Liver (tissue), 3 donors: ENCODE data around the gene RB1.

Experiments
- FOXA1 ChIP-seq: IDR thresholded peaks from 2 replicates; pipeline ENCODE4 v1.6.1; 2016; ENCODE audit warnings: antibody characterized with exemption
- GABPA ChIP-seq, 2 donors: IDR thresholded peaks in 1 of 2; conservative IDR thresholded peaks in 1 of 2; 2 replicates each; pipeline ENCODE4 v1.6.1; 2016; ENCODE audit warnings: antibody characterized with exemption in 2 of 2, mild to moderate bottlenecking in 1 of 2, moderate library complexity in 1 of 2
- JUND ChIP-seq, 2 donors: IDR thresholded peaks; 2 replicates each; pipeline ENCODE4 v1.6.1; 2016; ENCODE audit warnings: antibody characterized with exemption in 2 of 2
- NR2F2 ChIP-seq: IDR thresholded peaks from 2 replicates; pipeline ENCODE4 v1.6.1; 2016; ENCODE audit warnings: antibody characterized with exemption
- SP1 ChIP-seq: IDR thresholded peaks from 2 replicates; pipeline ENCODE4 v1.6.1; 2018; ENCODE audit warnings: antibody characterized with exemption, mild to moderate bottlenecking
- TAF1 ChIP-seq: conservative IDR thresholded peaks from 2 replicates; pipeline ENCODE4 v1.6.1; 2016; ENCODE audit warnings: antibody characterized with exemption, mild to moderate bottlenecking
- ZBTB33 ChIP-seq: IDR thresholded peaks from 2 replicates; pipeline ENCODE4 v1.6.1; 2016; ENCODE audit warnings: antibody characterized with exemption
- TF ChIP-seq, protein P1 (sequence below): fragments of 150-350 bp; IDR thresholded peaks from 2 replicates; pipeline ENCODE4 v1.5.1; 2017; ENCODE audit warnings: improper control_type of control experiment, low read depth, low read length; ENCODE audit not compliant: missing input control
- donor health status: healthy.
- donor health status: healthy.

GRCh38 chr13:48292650-48293049, 10.9 kb upstream of the RB1 start:
- TF ChIP-seq, protein P1, sequence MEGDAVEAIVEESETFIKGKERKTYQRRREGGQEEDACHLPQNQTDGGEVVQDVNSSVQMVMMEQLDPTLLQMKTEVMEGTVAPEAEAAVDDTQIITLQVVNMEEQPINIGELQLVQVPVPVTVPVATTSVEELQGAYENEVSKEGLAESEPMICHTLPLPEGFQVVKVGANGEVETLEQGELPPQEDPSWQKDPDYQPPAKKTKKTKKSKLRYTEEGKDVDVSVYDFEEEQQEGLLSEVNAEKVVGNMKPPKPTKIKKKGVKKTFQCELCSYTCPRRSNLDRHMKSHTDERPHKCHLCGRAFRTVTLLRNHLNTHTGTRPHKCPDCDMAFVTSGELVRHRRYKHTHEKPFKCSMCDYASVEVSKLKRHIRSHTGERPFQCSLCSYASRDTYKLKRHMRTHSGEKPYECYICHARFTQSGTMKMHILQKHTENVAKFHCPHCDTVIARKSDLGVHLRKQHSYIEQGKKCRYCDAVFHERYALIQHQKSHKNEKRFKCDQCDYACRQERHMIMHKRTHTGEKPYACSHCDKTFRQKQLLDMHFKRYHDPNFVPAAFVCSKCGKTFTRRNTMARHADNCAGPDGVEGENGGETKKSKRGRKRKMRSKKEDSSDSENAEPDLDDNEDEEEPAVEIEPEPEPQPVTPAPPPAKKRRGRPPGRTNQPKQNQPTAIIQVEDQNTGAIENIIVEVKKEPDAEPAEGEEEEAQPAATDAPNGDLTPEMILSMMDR, result no peak
- TF ChIP-seq JUND (IDR thresholded peaks at IDR 0.05), result peak; percentile 22 to 26
- no peak for TF ChIP-seq NR2F2
- no peak for TF ChIP-seq GABPA (IDR thresholded peaks at IDR 0.05 in 1 of 2, conservative IDR thresholded peaks at IDR 0.05 in 1 of 2)
- TF ChIP-seq ZBTB33, result peak; percentile 41
- peak; percentile 77 for TF ChIP-seq SP1
- no peak for TF ChIP-seq TAF1
- no peak for TF ChIP-seq FOXA1
